Bronchial epithelial cell (primary cell): ENCODE results near the gene SINHCAF. TPM values are rescaled to one million over a fixed set of nuclear protein-coding genes. Genes with fewer than 3 reads are reported as not detected.

Experiments used
- DNase-seq: peaks from one replicate; pipeline ENCODE4 v3.0.0-alpha.2; 2010; ENCODE audit warnings: low read depth
- FAIRE-seq: peaks from 2 replicates; lab custom pipeline; 2011; peaks lifted over from hg19 to GRCh38; lab: Jason Lieb, UNC
- H3K27me3 ChIP-seq: 2 replicates; pipeline ENCODE4 v1.5.1; 2011; ENCODE audit warnings: low read length; ENCODE audit not compliant: control insufficient read depth, insufficient read depth
- H3K36me3 ChIP-seq: 2 replicates; pipeline ENCODE4 v1.5.1; 2011; ENCODE audit warnings: low read length; ENCODE audit not compliant: control insufficient read depth, insufficient read depth
- H3K4me3 ChIP-seq: 2 replicates; pipeline ENCODE4 v1.5.1; 2011; ENCODE audit warnings: mild to moderate bottlenecking, low read depth, low read length, control low read depth
- CTCF ChIP-seq: IDR thresholded peaks from 2 replicates; pipeline ENCODE4 v1.5.1; 2011; ENCODE audit warnings: mild to moderate bottlenecking, moderate library complexity, low read length, control low read depth, inconsistent platforms; ENCODE audit not compliant: insufficient read depth, severe bottlenecking
- total RNA-seq: library from RNA; depleted of rRNA; stranded (reverse); fragments of >200 nt; gene quantifications from 2 replicates; pipeline ENCODE4 v1.2.1, GENCODE V29; 2014

SINHCAF gene
- total RNA-seq, 1 donor from 2014 or later, result 182 TPM

GRCh38 chr12:31322801-31323207 lies 3.1 kb downstream of the SINHCAF start:
- Histone ChIP-seq H3K36me3 (no peaks in the 10 kb centered on the region), H3K4me3 (peak overlapping the region; percentile 77), H3K27me3 (no peaks in the 10 kb centered on the region)
- DNase-seq (peak; percentile 21), FAIRE-seq (no peak)
- TF ChIP-seq CTCF, result no peak

GRCh38 chr12:31321897-31322228 lies 4.1 kb downstream of the SINHCAF start:
- DNase-seq (peak; percentile 27), FAIRE-seq (no peak)
- TF ChIP-seq CTCF, result no peak
- H3K4me3 ChIP-seq, result no peak overlapping the region
- no peaks in the 10 kb centered on the region for H3K27me3 ChIP-seq
- H3K36me3 ChIP-seq, result no peaks in the 10 kb centered on the region

DNA sequence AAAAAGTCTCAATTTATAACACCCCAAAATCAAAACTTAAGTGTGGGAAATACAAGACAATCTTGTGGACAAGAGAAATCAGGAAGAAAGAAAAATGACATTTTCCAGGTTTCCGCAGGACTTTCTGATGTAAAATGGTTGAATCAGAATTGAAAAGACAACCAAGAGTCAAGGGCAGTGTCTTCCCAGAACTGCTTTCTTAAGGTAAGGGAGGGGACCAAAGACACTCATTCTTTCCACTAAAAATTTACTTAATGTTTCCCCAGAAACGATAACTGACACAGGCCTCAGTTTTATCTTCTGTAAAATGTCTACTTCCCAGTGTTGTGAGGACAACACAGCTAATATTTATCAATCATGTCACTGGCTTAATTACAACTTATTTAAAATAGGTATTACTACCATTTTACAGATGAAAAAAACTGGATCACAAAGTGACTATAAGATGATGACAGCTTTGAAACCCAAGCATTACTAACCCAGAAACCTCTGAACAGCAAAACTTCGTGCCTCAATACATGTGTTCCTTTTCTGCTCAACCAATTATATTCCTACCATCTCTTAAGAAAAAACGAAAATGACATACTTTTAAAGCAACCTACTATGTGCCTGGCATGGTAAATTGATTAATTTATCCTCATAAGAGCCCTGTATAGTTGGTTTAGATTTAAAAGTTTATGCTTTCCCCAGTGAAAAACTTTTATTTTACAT lies 4.6 kb downstream of the SINHCAF start:
- FAIRE-seq (no peak), DNase-seq (no peak)
- TF ChIP-seq CTCF, result no peak
- H3K4me3 ChIP-seq, result no peak overlapping the region
- no peaks in the 10 kb centered on the region for H3K27me3 ChIP-seq
- H3K36me3 ChIP-seq, result no peaks in the 10 kb centered on the region

DNA sequence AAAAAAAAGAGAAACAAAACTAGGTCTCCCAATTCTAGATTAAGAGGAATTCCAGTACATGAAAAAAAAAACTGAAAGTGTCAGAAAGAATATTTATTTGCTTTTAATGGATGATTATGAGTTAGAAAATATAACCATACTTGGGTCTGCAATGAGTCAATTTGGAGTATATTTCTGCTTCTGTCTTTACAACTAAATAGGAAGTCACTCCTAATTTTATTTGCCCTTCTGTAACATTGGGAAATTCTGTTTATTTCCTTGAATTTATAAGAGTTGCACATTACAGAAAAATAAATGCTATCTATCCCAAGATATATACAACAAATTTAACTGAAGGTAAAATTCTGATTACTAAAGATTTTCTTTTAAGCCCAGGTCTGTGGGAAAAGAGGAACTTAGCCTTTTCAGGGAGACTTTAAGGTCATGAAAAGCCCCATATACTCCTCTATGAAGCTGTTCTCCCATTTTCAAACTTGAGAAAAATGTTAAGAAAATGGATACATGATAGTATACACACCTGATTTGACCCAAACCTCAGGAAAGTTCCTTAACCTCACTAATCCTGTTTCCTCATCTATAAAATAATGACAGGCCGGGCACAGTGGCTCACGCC lies 7.2 kb downstream of the SINHCAF start:
- TF ChIP-seq CTCF, result no peak
- Histone ChIP-seq H3K36me3 (no peaks in the 10 kb centered on the region), H3K27me3 (no peaks in the 10 kb centered on the region), H3K4me3 (no peak overlapping the region)
- no peak for FAIRE-seq
- no peak for DNase-seq

DNA sequence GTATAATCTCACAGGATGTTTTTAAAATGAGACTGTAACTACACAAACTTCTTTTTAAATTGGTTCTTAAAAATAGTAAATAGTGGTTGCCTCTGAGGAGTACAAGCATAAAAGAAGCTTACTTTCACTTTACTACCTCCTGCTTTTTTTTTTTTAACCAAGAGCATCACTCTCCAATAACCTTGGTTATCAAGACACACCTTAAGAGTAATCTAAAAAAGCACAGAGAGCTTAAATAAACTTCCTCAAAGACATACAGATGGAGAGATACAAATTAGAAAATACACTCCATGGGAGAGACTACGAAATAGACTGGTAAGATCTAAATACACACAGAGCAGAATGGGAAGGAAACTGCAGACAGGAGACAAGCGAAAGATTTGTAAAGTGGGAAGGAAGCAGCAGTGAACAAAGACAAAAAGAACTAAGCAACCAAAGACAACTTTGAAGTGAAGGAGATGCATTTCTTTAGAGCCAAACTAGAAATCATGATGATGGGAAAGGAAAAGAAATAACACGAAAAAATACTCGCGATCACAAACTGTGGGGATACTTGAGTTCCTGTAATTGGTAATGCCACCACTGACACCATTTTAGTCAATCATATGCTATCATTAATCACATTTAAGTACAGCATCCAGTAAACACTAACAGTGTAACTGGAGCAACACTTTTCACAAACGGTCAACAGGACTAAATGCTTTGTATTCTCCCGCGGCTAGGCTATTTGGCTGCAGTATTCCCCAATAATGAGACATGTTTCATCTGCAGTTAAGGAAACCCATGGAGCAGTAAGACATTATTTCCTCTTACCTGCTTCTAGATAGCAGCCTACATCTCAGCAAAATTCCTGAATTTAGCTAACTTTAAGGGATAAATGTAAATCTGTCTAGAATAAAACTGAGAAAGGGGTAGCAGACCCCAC lies 8.2 kb downstream of the SINHCAF start:
- DNase-seq, result peak; percentile 22
- H3K4me3 ChIP-seq, result peak overlapping the region; percentile 5
- no peak for TF ChIP-seq CTCF
- no peaks in the 10 kb centered on the region for H3K27me3 ChIP-seq
- FAIRE-seq, result no peak
- H3K36me3 ChIP-seq, result no peaks in the 10 kb centered on the region
